ENCODE measurements around the gene IFFO2.

DNA sequence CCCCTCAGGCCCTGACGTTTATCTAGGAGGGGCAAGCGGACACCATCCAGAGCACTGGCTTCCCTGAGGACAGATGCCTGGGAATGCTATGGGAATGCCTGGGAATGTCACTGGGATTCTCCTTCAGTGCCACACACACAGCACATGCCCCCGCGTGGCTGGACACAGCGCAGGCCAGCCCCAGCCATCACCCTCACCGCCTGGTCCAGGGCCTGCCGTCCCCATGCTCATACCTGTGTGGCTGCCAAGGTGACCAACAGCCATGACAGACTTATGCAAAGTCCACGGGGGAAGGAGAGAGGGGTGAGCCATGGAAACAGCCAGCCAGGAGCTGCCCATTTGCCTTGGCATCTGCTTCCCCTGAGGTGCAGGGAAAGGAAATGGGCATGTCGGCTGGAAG, 91.3 kb downstream of the IFFO2 start:
- TF ChIP-seq, protein P1, sequence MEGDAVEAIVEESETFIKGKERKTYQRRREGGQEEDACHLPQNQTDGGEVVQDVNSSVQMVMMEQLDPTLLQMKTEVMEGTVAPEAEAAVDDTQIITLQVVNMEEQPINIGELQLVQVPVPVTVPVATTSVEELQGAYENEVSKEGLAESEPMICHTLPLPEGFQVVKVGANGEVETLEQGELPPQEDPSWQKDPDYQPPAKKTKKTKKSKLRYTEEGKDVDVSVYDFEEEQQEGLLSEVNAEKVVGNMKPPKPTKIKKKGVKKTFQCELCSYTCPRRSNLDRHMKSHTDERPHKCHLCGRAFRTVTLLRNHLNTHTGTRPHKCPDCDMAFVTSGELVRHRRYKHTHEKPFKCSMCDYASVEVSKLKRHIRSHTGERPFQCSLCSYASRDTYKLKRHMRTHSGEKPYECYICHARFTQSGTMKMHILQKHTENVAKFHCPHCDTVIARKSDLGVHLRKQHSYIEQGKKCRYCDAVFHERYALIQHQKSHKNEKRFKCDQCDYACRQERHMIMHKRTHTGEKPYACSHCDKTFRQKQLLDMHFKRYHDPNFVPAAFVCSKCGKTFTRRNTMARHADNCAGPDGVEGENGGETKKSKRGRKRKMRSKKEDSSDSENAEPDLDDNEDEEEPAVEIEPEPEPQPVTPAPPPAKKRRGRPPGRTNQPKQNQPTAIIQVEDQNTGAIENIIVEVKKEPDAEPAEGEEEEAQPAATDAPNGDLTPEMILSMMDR (IDR thresholded peaks at IDR 0.05): no peak
- TF ChIP-seq EZH2 (IDR thresholded peaks at IDR 0.05; ENCODE audit: borderline replicate concordance, insufficient read depth, low read depth, low read length, poor library complexity, severe bottlenecking): no peak
